PC-3 (cell line): Measurements from ENCODE around the gene GIPC1.

ENCODE experiments used
- EZH2 ChIP-seq: fragments of 300-600 bp; sonication (generic); IDR thresholded peaks from one replicate; pipeline ENCODE4 v1.6.1; 2017; ENCODE audit warnings: antibody characterized with exemption, mild to moderate bottlenecking, low read length; ENCODE audit not compliant: unreplicated experiment
- EZH2phosphoT487 ChIP-seq: fragments of 300-600 bp; sonication (generic); IDR thresholded peaks from 2 replicates; pipeline ENCODE4 v1.6.1; 2018; ENCODE audit warnings: mild to moderate bottlenecking, antibody characterized with exemption, low read length, borderline replicate concordance
- TF ChIP-seq, protein P1 (sequence below): fragments of 300-600 bp; sonication (generic); conservative IDR thresholded peaks from 2 replicates; pipeline ENCODE4 v1.5.1; 2017; ENCODE audit warnings: antibody characterized with exemption, low read depth, mild to moderate bottlenecking, low read length

DNA sequence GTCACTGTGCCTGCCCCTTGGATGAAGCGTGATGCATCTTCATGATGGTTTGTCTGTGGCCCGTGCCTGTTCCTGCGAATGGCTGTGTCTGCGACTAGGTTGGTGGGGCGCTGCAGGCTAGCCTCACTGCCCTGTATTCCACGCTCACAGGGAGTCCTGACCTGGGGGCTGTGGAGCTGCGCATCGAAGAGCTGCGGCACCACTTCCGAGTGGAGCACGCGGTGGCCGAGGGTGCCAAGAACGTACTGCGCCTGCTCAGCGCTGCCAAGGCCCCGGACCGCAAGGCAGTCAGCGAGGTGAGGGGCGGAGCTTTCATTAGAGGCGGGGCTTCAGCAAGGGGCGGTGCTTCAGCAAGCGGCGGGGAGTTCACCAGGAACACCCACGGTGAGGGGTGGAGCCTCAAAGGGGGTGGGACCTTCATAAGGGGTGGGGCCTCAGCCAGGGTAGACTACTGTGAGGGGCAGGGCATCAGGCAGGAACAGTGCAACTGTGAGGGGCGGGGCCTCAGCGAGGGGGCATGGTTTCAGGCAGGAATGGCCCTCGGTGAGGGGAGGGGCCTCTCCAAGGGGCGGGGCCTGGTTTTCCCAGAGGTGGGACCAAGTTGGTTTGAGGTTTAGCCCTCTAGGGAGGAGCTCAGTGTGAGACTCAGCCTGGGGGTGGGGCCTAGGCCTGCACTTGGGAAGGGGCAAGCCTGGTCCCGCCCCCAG, 45.6 kb downstream of the GIPC1 start:
- TF ChIP-seq, protein P1, sequence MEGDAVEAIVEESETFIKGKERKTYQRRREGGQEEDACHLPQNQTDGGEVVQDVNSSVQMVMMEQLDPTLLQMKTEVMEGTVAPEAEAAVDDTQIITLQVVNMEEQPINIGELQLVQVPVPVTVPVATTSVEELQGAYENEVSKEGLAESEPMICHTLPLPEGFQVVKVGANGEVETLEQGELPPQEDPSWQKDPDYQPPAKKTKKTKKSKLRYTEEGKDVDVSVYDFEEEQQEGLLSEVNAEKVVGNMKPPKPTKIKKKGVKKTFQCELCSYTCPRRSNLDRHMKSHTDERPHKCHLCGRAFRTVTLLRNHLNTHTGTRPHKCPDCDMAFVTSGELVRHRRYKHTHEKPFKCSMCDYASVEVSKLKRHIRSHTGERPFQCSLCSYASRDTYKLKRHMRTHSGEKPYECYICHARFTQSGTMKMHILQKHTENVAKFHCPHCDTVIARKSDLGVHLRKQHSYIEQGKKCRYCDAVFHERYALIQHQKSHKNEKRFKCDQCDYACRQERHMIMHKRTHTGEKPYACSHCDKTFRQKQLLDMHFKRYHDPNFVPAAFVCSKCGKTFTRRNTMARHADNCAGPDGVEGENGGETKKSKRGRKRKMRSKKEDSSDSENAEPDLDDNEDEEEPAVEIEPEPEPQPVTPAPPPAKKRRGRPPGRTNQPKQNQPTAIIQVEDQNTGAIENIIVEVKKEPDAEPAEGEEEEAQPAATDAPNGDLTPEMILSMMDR: no peak
- TF ChIP-seq EZH2 (no peak), EZH2phosphoT487 (no peak)
